ENCODE data around the gene MAGOH. TPM values are rescaled to one million over a fixed set of nuclear protein-coding genes. Genes with fewer than 3 reads are reported as not detected.

Gene MAGOH
- total RNA-seq, 1 experiment from 2014 or later = 75.7 TPM

GRCh38 chr1:53196017-53196484, 42.3 kb downstream of the MAGOH start:
- ChIA-PET POLR2A (ENCODE audit: unreplicated experiment) (no interaction called here), CTCF (interaction anchor here (0.6 to 1.5 kb wide), 3 partner anchors 9 to 495 kb away, joined by 3 to 6 read pairs (median 3); no protein-coding TSS in a partner anchor)
- BruUV-seq (replicated peaks) = no TSS peak
- Histone ChIP-seq H3F3A (ENCODE audit: insufficient read depth, low read depth) (peaks cover 7% of the 10 kb centered on the region; the same call in 1 of the 2 replicates), H4K20me1 (ENCODE audit: insufficient read depth) (no peaks in the 10 kb centered on the region), H3K9me3 (ENCODE audit: insufficient read depth, low read depth) (no peaks in the 10 kb centered on the region), H3K4me2 (peak overlapping the region; percentile 79), H3K4me1 (replicated peaks; ENCODE audit: insufficient read depth) (peaks cover 29% of the 10 kb centered on the region), H3K27me3 (ENCODE audit: insufficient read depth, low read depth) (no peaks in the 10 kb centered on the region), H3K27ac (peak overlapping the region; percentile 64), H3K4me3 (peak overlapping the region; percentile 74), H3K36me3 (ENCODE audit: low read depth) (peaks cover 8% of the 10 kb centered on the region; the same call in 1 of the 2 replicates), H3K9me2 (ENCODE audit: insufficient read depth) (no peaks in the 10 kb centered on the region), H2AFZ (peak overlapping the region; percentile 82), H3K79me2 (ENCODE audit: low read depth) (peaks cover 25% of the 10 kb centered on the region)
- intact Hi-C loops (cut with micrococcal nuclease; ENCODE audit: unreplicated experiment) = loop anchor here (1.0 to 5.0 kb wide), 2 partner anchors 24 to 794 kb away; partner anchors contain the start of genes CZIB, ORC1 and PRPF38A
- peak in 1 of 2 experiments; percentile 39 for DNase-seq
- TF ChIP-seq EZH2 (IDR thresholded peaks at IDR 0.05; ENCODE audit: low read depth) = no peak
- TF ChIP-seq, protein P1, sequence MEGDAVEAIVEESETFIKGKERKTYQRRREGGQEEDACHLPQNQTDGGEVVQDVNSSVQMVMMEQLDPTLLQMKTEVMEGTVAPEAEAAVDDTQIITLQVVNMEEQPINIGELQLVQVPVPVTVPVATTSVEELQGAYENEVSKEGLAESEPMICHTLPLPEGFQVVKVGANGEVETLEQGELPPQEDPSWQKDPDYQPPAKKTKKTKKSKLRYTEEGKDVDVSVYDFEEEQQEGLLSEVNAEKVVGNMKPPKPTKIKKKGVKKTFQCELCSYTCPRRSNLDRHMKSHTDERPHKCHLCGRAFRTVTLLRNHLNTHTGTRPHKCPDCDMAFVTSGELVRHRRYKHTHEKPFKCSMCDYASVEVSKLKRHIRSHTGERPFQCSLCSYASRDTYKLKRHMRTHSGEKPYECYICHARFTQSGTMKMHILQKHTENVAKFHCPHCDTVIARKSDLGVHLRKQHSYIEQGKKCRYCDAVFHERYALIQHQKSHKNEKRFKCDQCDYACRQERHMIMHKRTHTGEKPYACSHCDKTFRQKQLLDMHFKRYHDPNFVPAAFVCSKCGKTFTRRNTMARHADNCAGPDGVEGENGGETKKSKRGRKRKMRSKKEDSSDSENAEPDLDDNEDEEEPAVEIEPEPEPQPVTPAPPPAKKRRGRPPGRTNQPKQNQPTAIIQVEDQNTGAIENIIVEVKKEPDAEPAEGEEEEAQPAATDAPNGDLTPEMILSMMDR (conservative IDR thresholded peaks at IDR 0.05) = no peak

GRCh38 chr1:53195246-53196016, 42.9 kb downstream of the MAGOH start:
- BruUV-seq (replicated peaks) = no TSS peak
- Histone ChIP-seq H4K20me1 (ENCODE audit: insufficient read depth) (no peaks in the 10 kb centered on the region), H3K4me2 (peak overlapping the region; percentile 79), H2AFZ (peak overlapping the region; percentile 82), H3K9me2 (ENCODE audit: insufficient read depth) (no peaks in the 10 kb centered on the region), H3K4me3 (peak overlapping the region; percentile 74; the same call in 1 of the 2 replicates), H3K9me3 (ENCODE audit: insufficient read depth, low read depth) (no peaks in the 10 kb centered on the region), H3K27me3 (ENCODE audit: insufficient read depth, low read depth) (no peaks in the 10 kb centered on the region), H3K4me1 (replicated peaks; ENCODE audit: insufficient read depth) (peaks cover 29% of the 10 kb centered on the region), H3K79me2 (ENCODE audit: low read depth) (peaks cover 25% of the 10 kb centered on the region), H3K27ac (no peak overlapping the region), H3K36me3 (ENCODE audit: low read depth) (peaks cover 5% of the 10 kb centered on the region; the same call in 1 of the 2 replicates), H3F3A (ENCODE audit: insufficient read depth, low read depth) (peaks cover 7% of the 10 kb centered on the region; the same call in 1 of the 2 replicates)
- ChIA-PET CTCF (interaction anchor here (1.5 kb wide), 1 partner anchor 9 kb away, joined by 6 read pairs; no protein-coding TSS in a partner anchor), POLR2A (ENCODE audit: unreplicated experiment) (interaction anchor here (0.7 kb wide), 1 partner anchor 1959 kb away, joined by 3 read pairs; no protein-coding TSS in a partner anchor)
- intact Hi-C loops (cut with micrococcal nuclease; ENCODE audit: unreplicated experiment) = loop anchor here (1.0 to 5.0 kb wide), 2 partner anchors 25 to 793 kb away; partner anchors contain the start of genes CZIB, ORC1 and PRPF38A
- no peak for DNase-seq
- TF ChIP-seq, protein P1 (conservative IDR thresholded peaks at IDR 0.05) = no peak
- TF ChIP-seq EZH2 (IDR thresholded peaks at IDR 0.05; ENCODE audit: low read depth) = no peak

DNA sequence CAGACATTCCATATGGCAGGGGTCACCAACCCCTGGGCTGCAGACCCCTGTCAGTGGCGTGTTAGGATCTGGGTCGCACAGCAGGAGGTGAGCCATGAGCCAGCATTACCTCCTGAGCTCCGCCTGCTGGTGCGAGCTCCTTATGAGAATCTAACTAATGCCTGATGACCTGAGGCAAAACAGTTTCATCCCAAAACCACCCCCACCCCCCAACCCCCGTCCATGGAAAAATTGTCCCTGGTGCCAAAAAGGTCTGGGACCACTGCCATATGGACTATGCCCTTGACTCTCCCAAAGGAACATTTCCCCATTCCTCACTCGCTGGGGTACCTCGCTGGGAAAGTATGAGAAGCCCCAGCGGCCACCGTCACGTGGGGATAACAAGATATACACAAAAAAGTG, 48.1 kb downstream of the MAGOH start:
- no peak for TF ChIP-seq EZH2 (IDR thresholded peaks at IDR 0.05; ENCODE audit: low read depth)
- TF ChIP-seq, protein P1 (conservative IDR thresholded peaks at IDR 0.05) = no peak
- Histone ChIP-seq H2AFZ (no peak overlapping the region), H4K20me1 (ENCODE audit: insufficient read depth) (no peaks in the 10 kb centered on the region), H3K27ac (no peak overlapping the region), H3K36me3 (ENCODE audit: low read depth) (no peaks in the 10 kb centered on the region), H3F3A (ENCODE audit: insufficient read depth, low read depth) (no peaks in the 10 kb centered on the region), H3K9me2 (ENCODE audit: insufficient read depth) (no peaks in the 10 kb centered on the region), H3K27me3 (ENCODE audit: insufficient read depth, low read depth) (no peaks in the 10 kb centered on the region), H3K79me2 (ENCODE audit: low read depth) (no peaks in the 10 kb centered on the region), H3K4me2 (no peak overlapping the region), H3K4me1 (replicated peaks; ENCODE audit: insufficient read depth) (peaks cover 4% of the 10 kb centered on the region), H3K4me3 (no peak overlapping the region), H3K9me3 (ENCODE audit: insufficient read depth, low read depth) (no peaks in the 10 kb centered on the region)
- ChIA-PET POLR2A (ENCODE audit: unreplicated experiment) (no interaction called here), CTCF (no interaction called here)
- intact Hi-C loops (cut with micrococcal nuclease; ENCODE audit: unreplicated experiment) = no loop called here
- no TSS peak for BruUV-seq (replicated peaks)
- DNase-seq = no peak
